Suppressor macrophage (primary cell): ENCODE measurements around the gene ELL2.

Experiments
- DNase-seq, 4 experiments: peaks; one replicate each; pipeline ENCODE4 v3.0.0-alpha.2; 2020 to 2022

ELL2 gene

GRCh38 chr5:95880081-95880926, 81.3 kb downstream of the ELL2 start:
- DNase-seq = no peak

GRCh38 chr5:95879661-95880060, 82.0 kb downstream of the ELL2 start:
- no peak for DNase-seq

GRCh38 chr5:95878417-95879323, 83.0 kb downstream of the ELL2 start:
- DNase-seq = no peak

GRCh38 chr5:95876782-95877181, 84.9 kb downstream of the ELL2 start:
- DNase-seq = no peak

- no peak for DNase-seq
Measured at GRCh38 chr5:95874246-95874645, 87.4 kb downstream of the ELL2 start.

GRCh38 chr5:95873351-95873750, 88.3 kb downstream of the ELL2 start:
- DNase-seq = peak in 1 of 4 experiments; percentile 15

- no peak for DNase-seq
Measured at GRCh38 chr5:95872346-95873268, 89.0 kb downstream of the ELL2 start.

- DNase-seq = no peak
Measured at GRCh38 chr5:95871146-95871806, 90.4 kb downstream of the ELL2 start.

- DNase-seq = peak in 3 of 4 experiments; percentile 34 to 83 (median 78)
Measured at GRCh38 chr5:95870105-95870672, 91.5 kb downstream of the ELL2 start.

GRCh38 chr5:95869173-95869855, 92.3 kb downstream of the ELL2 start:
- DNase-seq = peak; percentile 38 to 74 (median 64)

- DNase-seq = no peak
Measured at GRCh38 chr5:95868136-95868535, 93.5 kb downstream of the ELL2 start.

GRCh38 chr5:95866435-95867040, 95.1 kb downstream of the ELL2 start:
- peak in 3 of 4 experiments; percentile 21 to 57 (median 47) for DNase-seq

GRCh38 chr5:95864944-95865504, 96.6 kb downstream of the ELL2 start:
- peak in 3 of 4 experiments; percentile 43 to 57 (median 52) for DNase-seq

GRCh38 chr5:95864456-95864855, 97.2 kb downstream of the ELL2 start:
- DNase-seq = no peak

- peak; percentile 75 to 92 (median 88) for DNase-seq
Measured at GRCh38 chr5:95863383-95863757, 98.3 kb downstream of the ELL2 start.

GRCh38 chr5:95862671-95863382, 98.8 kb downstream of the ELL2 start:
- DNase-seq = peak; percentile 58 to 78 (median 74)

- DNase-seq = peak in 1 of 4 experiments; percentile 47
Measured at GRCh38 chr5:95861864-95862561, 99.6 kb downstream of the ELL2 start.

- peak; percentile 92 to 98 (median 95) for DNase-seq
Measured at GRCh38 chr5:95861221-95861863, 100.3 kb downstream of the ELL2 start.
